A673 (cell line): ENCODE measurements around the gene ID3.

Source experiments
- EZH2 ChIP-seq: fragments of 200-600 bp; sonication (generic); IDR thresholded peaks from 2 replicates; pipeline ENCODE4 v1.6.1; 2017; ENCODE audit warnings: borderline replicate concordance, low read depth, mild to moderate bottlenecking, mixed read lengths, antibody characterized with exemption, low read length; ENCODE audit not compliant: poor library complexity, severe bottlenecking
- TF ChIP-seq, protein P1 (sequence below): fragments of 300-800, 200-600 bp; sonication (generic); conservative IDR thresholded peaks from 2 replicates; pipeline ENCODE4 v1.5.1; 2017; ENCODE audit warnings: low read depth, mild to moderate bottlenecking, antibody characterized with exemption, low read length, moderate library complexity, mixed read lengths

DNA sequence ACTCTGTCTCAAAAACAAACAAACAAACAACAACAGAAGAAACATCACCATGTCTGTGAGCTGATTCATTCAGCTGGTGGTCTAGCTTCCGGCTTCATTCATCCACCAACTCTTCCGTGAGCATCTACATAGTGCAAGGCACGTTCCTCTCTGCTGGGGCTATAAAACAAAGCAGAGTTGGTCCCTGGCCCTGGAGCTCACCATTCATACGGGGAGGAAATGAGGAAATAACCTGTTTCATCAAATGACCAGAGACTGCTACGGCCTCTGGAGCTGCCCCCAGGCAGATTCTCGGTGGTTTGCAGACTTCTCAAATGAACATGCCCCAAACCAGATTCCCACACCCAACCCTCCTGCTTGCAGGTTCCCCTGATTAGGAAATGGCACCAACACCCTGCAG is 41.0 kb upstream of the ID3 start:
- TF ChIP-seq, protein P1, sequence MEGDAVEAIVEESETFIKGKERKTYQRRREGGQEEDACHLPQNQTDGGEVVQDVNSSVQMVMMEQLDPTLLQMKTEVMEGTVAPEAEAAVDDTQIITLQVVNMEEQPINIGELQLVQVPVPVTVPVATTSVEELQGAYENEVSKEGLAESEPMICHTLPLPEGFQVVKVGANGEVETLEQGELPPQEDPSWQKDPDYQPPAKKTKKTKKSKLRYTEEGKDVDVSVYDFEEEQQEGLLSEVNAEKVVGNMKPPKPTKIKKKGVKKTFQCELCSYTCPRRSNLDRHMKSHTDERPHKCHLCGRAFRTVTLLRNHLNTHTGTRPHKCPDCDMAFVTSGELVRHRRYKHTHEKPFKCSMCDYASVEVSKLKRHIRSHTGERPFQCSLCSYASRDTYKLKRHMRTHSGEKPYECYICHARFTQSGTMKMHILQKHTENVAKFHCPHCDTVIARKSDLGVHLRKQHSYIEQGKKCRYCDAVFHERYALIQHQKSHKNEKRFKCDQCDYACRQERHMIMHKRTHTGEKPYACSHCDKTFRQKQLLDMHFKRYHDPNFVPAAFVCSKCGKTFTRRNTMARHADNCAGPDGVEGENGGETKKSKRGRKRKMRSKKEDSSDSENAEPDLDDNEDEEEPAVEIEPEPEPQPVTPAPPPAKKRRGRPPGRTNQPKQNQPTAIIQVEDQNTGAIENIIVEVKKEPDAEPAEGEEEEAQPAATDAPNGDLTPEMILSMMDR = no peak
- TF ChIP-seq EZH2 = no peak
